Measurements from ENCODE around the gene USP31. TPM values are rescaled to one million over a fixed set of nuclear protein-coding genes. Genes with fewer than 3 reads are reported as not detected.

USP31 gene
- total RNA-seq, 1 experiment from 2014 or later, result 11.3 TPM

GRCh38 chr16:23148513-23149266 lies 562 bp downstream of the USP31 start:
- H3K4me1 ChIP-seq, result peaks cover 8% of the 10 kb centered on the region
- H3K36me3 Mint-ChIP-seq (ENCODE audit: insufficient read depth, unreplicated experiment), result peaks cover 5% of the 10 kb centered on the region
- DNase-seq, result peak; percentile 36 to 40
- POLR2A ChIA-PET, result no interaction called here
- no peaks in the 10 kb centered on the region for H3K27me3 Mint-ChIP-seq (ENCODE audit: insufficient read depth, unreplicated experiment)
- H3K4me3 Mint-ChIP-seq (ENCODE audit: unreplicated experiment), result peak overlapping the region; percentile 92
- H3K9me3 Mint-ChIP-seq (ENCODE audit: unreplicated experiment), result no peaks in the 10 kb centered on the region
- CTCF ChIA-PET, result no interaction called here
- H3K4me1 Mint-ChIP-seq (ENCODE audit: low read depth, unreplicated experiment), result no peaks in the 10 kb centered on the region
- intact Hi-C loops (cut with micrococcal nuclease; ENCODE audit: unreplicated experiment), result loop anchor here (1.0 to 5.0 kb wide), 2 partner anchors 66 to 286 kb away; no protein-coding TSS in a partner anchor
- no TSS peak for BruUV-seq (replicated peaks)
- no peaks in the 10 kb centered on the region for H3K36me3 ChIP-seq (ENCODE audit: control insufficient read depth, insufficient read depth, low read length)
- H3K27ac Mint-ChIP-seq (ENCODE audit: unreplicated experiment), result peak overlapping the region; percentile 79
- peak overlapping the region; percentile 67 for H3K4me3 ChIP-seq (ENCODE audit: low read depth, low read length)
- TF ChIP-seq CTCF (IDR thresholded peaks at IDR 0.05; ENCODE audit: insufficient read depth in 1 of 2, low read depth in 1 of 2, low read length in 1 of 2, severe bottlenecking in 1 of 2, unreplicated experiment in 1 of 2), result no peak
- no peaks in the 10 kb centered on the region for H3K27me3 ChIP-seq (replicated peaks; ENCODE audit: control insufficient read depth, insufficient read depth, low read length)
- H3K9me3 ChIP-seq, result no peaks in the 10 kb centered on the region

- Mint-ChIP-seq H3K4me1 (ENCODE audit: low read depth, unreplicated experiment) (no peaks in the 10 kb centered on the region), H3K4me3 (ENCODE audit: unreplicated experiment) (peak overlapping the region; percentile 92), H3K27ac (ENCODE audit: unreplicated experiment) (peak overlapping the region; percentile 79), H3K9me3 (ENCODE audit: unreplicated experiment) (no peaks in the 10 kb centered on the region), H3K27me3 (ENCODE audit: insufficient read depth, unreplicated experiment) (no peaks in the 10 kb centered on the region), H3K36me3 (ENCODE audit: insufficient read depth, unreplicated experiment) (peaks cover 5% of the 10 kb centered on the region)
- Histone ChIP-seq H3K9me3 (no peaks in the 10 kb centered on the region), H3K27me3 (replicated peaks; ENCODE audit: control insufficient read depth, insufficient read depth, low read length) (no peaks in the 10 kb centered on the region), H3K4me3 (ENCODE audit: low read depth, low read length) (peak overlapping the region; percentile 67), H3K36me3 (ENCODE audit: control insufficient read depth, insufficient read depth, low read length) (no peaks in the 10 kb centered on the region), H3K4me1 (peaks cover 8% of the 10 kb centered on the region)
- intact Hi-C loops (cut with micrococcal nuclease; ENCODE audit: unreplicated experiment), result loop anchor here (5.0 kb wide), 1 partner anchor 66 kb away; no protein-coding TSS in a partner anchor
- DNase-seq, result no peak
- no TSS peak for BruUV-seq (replicated peaks)
- POLR2A ChIA-PET, result no interaction called here
- CTCF ChIA-PET, result no interaction called here
- no peak for TF ChIP-seq CTCF (IDR thresholded peaks at IDR 0.05; ENCODE audit: insufficient read depth in 1 of 2, low read depth in 1 of 2, low read length in 1 of 2, severe bottlenecking in 1 of 2, unreplicated experiment in 1 of 2)
These were observed 1.1 kb downstream of the USP31 start for GRCh38 chr16:23148166-23148512.

GRCh38 chr16:23147666-23148065 lies 1.6 kb downstream of the USP31 start:
- H3K4me3 Mint-ChIP-seq (ENCODE audit: unreplicated experiment), result peak overlapping the region; percentile 92
- Histone ChIP-seq H3K9me3 (no peaks in the 10 kb centered on the region), H3K4me1 (peaks cover 8% of the 10 kb centered on the region), H3K4me3 (ENCODE audit: low read depth, low read length) (no peak overlapping the region; the same call in 1 of the 2 replicates), H3K36me3 (ENCODE audit: control insufficient read depth, insufficient read depth, low read length) (no peaks in the 10 kb centered on the region), H3K27me3 (replicated peaks; ENCODE audit: control insufficient read depth, insufficient read depth, low read length) (no peaks in the 10 kb centered on the region)
- no peaks in the 10 kb centered on the region for H3K4me1 Mint-ChIP-seq (ENCODE audit: low read depth, unreplicated experiment)
- ChIA-PET CTCF (no interaction called here), POLR2A (no interaction called here)
- H3K9me3 Mint-ChIP-seq (ENCODE audit: unreplicated experiment), result no peaks in the 10 kb centered on the region
- no peaks in the 10 kb centered on the region for H3K27me3 Mint-ChIP-seq (ENCODE audit: insufficient read depth, unreplicated experiment)
- intact Hi-C loops (cut with micrococcal nuclease; ENCODE audit: unreplicated experiment), result loop anchor here (5.0 kb wide), 1 partner anchor 65 kb away; no protein-coding TSS in a partner anchor
- no peak for TF ChIP-seq CTCF (IDR thresholded peaks at IDR 0.05; ENCODE audit: insufficient read depth in 1 of 2, low read depth in 1 of 2, low read length in 1 of 2, severe bottlenecking in 1 of 2, unreplicated experiment in 1 of 2)
- no peak overlapping the region for H3K27ac Mint-ChIP-seq (ENCODE audit: unreplicated experiment)
- H3K36me3 Mint-ChIP-seq (ENCODE audit: insufficient read depth, unreplicated experiment), result peaks cover 5% of the 10 kb centered on the region
- TSS peak; percentile 53 for BruUV-seq (replicated peaks)
- DNase-seq, result no peak
